HG03135 (cell line): ENCODE data around the gene FILIP1L.

ENCODE experiments used
- ATAC-seq: cut with Tn5 transposase; IDR thresholded peaks from one replicate; pipeline ENCODE4 v1.9.1; 2021; ENCODE audit warnings: mild to moderate bottlenecking, moderate library complexity; ENCODE audit not compliant: unreplicated experiment

FILIP1L gene

DNA sequence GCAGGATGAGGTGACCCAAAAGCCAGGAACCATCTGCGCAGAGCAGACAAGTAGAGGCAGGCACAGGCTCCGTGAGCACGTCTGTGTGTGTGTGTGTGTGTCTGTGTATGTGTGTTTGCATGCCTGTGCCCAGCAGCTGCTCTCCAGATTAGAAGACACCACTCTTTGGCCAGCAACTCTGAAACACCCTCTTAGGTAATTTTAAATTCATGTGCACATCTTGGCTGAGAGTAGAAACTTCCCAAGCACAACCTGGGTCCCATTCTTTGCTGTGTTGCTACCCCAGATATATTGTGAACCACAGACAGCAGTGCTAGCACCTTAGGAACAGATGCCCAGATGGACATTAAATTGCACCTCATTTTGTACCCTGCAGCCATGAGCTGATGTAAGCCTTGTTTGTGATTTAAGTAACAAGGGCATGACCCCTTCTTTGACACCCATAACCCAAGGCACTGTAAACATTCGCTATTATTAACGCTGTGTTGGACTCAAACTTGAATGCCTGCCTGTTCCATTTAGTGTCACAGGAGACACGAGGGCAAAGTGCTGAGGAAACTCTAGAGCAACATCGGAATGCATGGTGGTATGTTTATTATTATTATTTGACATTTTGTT lies at the start of gene FILIP1L:
FILIP1L (minus strand) TSS at position 89 of the 618 bp plus-strand sequence.
- no peak for ATAC-seq

DNA sequence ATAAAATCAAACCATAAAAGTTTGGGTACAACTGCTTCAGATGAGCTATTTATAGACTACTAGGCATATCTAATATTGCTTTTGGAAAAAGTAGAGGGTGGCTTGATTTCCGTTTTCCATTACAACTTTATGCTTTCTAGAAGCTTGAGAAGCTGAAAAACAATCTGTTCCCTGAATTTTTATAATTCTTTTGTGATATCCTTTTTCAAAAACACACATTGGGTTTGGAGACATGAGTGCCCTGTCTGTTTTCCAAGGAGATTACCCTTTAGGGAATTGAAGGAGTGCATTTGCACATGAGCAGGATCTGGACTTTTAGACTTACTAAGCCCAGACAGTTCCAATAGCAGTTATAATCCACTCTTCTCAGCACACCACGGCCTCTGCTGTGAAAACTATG lies 49.5 kb upstream of the FILIP1L start:
- ATAC-seq = no peak

DNA sequence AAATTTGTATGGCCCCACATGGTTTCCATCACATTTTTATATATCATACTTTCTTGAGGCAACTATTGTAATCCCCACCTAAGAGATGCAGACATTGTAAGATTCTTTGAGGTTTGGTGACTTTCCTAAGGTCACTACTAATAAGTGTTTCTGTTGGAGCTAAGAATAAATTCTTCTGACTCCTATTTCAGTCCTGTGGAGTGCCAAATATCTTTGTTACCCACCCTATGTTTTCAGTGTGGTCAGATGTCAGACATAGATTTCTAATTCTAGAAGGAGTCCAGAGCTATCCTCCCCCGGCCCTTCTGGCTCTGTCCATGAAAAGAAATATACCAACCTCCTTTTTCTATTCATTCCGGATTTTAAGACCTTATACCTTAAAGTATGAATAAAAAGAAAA lies 46.2 kb upstream of the FILIP1L start:
- ATAC-seq = no peak

DNA sequence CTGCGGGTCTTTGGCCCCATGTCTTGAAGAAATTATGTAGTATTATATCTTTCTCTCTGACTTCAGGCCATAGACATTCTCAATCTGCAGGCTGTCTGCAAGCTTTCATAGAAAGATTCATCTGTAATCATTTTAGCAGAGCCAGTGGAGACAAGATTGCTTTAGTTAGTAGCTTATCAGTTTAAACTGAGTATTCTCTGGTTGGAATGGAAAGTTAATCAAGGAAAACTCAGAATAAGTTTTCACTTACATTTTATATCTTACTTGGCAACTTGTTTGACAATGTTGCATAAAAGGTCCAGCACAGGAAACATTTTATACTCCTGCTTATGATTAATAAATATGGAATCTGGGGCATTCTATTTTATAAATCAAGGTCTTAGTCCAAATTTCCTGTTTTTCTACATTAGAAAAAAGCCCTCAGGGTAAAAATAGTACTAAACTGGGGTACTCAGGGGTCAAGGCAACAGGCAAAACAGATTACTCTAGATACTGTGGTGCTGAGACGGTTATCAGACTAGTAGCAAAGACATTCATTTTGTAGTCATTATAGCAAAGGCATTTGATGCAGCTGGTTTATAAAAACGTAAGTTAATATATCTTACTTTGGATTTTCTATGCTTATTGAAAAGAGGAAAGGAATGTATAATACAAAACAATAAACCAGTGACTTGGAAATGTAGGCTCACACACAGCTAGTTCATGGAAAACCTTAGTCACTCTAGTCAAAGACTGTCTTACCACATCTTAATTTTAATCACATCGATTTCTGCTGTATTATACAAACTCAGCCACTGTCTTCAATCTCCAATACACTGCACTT lies 45.2 kb upstream of the FILIP1L start:
- no peak for ATAC-seq

DNA sequence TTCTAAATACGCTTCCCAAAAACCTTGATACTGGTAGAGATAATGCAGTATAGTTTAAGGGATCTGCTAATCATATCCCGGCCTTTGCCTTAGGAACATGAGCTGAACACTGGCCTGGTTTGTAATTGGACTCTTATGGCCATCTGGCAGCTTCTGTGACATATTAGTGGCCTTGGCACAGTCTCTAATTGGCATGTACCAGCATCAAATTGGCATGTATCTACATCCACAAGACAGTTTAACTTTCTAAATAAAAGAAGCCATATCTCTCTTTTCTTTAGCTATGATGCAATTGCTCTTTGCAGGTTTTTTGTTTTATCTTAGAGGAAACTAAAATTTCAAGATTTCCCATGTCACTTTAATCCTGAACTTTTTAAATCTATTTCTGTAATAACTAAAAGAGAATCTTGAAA lies 44.6 kb upstream of the FILIP1L start:
- ATAC-seq = no peak

DNA sequence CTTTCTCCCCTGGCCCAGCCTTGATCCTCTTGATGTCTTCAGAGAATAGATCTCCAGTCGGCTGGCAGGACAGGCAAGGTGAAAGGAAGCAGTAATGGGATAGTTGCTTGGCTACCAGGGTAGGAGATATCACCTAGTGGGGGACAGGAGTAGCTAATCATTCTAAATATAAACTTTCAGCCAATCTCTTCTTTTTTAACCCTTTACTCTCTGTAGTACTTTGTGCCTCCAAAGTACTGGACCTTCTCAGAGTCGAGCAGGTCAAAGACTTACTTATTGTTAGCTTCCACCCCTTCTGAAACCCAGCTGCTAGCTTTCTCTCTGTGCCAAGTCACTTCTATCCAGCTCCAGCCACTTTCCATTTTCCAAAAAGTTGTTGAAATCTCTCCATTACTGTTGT lies 43.4 kb upstream of the FILIP1L start:
- ATAC-seq = no peak

DNA sequence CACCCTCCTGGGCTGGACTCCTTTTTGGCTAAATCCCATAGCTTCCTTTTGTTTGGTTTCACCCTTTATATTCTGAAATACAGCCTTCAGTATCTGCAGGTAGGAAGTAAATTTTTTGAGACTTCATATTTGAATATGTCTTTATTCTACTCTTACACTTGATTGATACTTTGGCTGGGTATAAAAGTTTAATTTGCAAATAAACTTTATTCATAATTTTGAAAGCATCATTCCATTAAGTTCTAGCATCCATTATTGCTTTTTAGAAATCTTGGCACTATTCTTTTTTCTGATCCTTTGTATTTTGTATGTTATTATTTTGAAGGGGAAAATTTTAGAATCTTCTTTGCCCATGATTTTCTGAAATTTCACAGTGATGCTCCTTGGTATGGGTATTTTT lies 41.3 kb upstream of the FILIP1L start:
- ATAC-seq = no peak

DNA sequence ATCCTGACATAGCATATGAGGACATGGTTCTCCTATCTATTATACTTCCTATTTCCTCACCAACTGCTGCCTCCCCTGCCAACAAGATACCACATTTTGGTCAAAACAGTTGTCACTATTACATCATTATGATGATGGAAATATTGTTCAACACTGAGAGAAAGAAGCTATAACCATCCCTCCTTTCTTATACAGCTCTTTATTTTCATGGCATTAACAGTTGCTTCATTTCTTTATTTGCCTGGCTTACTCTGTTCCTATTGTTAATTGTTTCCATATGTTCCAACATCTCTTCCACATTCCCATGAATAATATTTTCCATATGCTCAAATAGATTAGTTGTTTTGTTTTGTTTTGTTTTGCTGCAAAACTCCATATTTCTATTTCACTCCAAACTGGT lies 40.8 kb upstream of the FILIP1L start:
- ATAC-seq = no peak

DNA sequence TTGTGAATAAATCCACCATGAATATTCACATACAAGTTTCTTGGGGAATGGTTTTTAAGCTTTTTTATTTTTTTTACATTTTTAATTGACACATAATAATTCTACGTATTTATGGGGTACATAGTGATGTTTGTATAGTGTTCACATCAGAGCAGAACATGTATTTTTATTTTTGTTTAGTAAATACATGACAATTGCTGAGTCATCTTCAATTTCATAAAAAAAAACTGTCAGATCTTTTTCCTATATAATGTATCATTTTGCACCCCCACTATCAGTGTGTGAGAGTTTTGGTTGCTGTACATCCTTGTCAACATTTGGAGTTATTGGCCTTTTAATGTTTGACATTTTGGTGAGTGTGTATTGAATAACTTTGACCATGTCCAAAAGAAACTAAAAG lies 39.9 kb upstream of the FILIP1L start:
- ATAC-seq = no peak

DNA sequence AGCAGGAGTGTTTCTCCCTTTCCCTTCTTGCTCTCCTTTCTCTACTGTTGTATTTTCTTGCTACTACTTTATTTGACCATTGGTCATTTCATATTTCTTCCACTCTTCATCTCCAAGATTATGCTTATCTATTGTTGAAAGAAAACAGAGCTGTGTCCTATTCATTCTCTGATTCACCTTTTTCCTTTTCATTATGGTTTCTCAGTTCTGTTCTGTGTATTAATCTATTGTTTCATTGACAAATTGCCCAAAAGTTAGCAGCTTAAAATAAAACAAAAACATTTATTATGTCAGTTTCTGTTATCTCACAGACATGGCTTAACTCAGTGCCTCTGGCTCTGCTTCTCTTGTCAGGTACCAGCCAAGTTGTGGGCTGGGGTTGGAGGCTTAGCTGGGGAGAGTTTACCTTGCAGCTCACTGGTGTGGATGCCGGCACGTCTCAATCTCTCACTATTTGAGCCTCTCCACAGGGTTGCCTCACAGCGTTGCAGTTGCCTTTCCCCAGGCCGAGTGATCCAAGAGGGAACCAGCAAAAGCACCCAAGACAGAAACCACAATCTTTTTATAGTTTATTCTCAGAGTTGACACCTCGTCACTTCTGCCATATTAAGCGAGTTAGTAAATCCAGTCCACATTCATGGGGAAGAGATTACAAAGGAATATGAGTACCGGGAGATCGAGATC lies 36.9 kb upstream of the FILIP1L start:
- ATAC-seq = no peak

DNA sequence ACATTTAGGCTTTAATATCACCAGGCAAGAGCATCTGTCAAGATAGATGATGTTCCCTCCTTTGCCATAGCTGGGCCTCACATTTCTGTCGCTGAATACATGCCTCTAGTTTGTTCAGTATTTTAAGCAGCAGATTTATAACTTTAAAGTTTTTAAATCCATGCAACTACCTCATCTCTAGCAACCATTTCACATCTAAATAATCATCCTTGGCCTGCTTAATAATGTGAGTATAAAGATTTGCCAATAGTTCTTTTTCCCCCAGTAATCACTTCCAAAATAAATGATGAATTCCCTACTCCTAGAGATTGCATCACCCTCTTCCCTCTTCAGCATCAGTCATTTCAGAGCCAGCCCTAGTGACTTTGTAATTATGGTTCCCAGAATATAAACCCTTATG lies 36.2 kb upstream of the FILIP1L start:
- ATAC-seq = no peak

DNA sequence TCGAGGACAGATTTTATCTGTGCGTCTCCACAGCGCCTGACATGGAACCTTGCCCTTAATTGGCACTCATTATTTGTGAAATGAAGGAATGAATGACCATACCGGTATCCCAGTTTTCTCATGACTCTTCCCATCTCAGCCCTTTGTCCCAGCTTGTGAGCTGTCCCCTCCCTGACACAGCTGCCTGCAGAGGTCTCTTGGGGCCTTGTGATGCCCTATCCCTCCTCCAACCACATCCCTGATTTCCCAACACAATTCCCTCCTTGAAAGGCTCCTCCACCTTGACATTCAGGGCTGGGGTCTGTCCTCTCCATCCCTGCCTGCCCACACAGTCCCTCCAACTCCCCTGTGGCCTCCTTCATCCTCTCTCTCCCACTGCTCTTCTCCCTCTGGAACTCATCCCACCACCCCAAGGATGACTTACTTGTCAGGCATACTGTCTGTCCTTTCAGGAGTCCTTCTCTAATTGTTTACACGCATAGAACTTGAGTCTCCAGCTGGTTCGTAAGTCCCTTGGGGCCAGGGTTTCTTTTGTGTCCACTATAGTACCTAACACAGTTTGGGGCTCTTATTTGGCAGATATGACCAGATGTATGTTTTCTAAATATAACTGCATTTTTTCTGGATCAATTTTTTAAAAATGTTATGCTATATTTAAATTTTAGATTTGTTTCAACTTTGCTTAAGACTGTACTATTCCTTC lies 35.6 kb upstream of the FILIP1L start:
- ATAC-seq = no peak

DNA sequence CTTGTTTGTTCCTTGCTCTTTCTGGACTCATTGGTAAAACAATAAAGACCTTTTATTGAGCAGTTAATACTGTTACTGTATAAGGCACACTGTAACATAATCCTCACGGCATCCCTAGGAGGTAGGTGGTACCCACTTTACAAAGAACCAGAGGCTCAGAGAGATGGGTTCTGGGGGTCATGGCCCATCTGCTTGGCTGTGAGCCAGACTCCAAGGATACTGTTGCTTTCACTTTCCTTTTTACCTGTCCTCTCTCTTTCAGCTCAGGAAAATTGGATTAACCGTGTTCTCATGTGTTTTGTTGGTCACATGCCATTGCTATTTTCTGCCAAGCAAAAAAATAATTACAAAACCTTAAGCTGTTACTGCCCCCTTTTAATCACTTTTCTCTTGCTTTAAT lies 34.8 kb upstream of the FILIP1L start:
- no peak for ATAC-seq

DNA sequence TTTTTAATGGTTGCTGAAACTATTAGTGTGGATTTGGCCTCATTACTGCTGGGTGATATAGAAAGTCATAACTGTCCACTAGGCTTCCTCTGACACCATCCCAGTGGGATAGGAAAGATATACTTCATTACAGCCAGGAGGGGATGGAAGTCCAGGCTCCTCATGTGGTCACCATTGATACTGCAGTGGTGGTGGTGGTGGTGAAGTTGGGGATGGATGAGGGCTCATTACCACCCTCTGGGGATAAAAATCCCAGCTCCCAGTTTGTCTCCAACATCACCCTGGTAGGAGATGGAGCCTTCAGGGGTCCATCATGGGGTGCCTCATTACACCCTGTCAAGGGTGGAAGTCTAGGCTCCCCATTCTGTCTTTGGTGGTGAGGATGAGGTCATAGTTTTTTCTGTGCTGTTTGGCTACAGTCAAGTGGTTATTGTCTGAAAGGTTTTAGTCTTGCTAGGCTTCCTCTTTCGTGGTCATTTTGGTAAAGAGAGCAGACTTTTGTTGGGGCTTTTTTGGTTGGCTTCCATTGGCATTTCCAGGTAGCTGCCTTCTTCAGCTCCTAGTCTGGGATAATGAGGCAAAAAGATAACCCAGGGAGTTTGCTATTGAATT lies 30.1 kb upstream of the FILIP1L start:
- peak; percentile 93 for ATAC-seq

DNA sequence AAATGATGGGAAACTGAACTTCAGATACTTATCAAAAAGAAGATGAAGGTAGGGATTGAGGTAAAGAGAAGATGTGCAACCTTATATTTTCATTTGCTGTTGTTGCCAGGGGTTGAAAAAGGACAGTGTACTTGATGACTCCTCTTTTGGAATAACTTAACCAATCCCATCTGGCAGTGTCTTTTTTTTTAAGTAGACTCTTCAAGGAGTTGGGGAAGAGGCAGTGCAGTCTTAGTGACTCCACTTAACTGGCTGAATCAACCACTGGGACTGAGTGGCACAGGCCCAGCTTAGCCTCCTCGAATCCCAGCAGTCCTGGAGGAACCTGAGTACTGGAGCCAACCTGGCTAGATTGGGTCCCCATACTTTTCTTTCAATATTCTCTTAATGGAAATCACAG lies 27.3 kb upstream of the FILIP1L start:
- ATAC-seq = no peak

DNA sequence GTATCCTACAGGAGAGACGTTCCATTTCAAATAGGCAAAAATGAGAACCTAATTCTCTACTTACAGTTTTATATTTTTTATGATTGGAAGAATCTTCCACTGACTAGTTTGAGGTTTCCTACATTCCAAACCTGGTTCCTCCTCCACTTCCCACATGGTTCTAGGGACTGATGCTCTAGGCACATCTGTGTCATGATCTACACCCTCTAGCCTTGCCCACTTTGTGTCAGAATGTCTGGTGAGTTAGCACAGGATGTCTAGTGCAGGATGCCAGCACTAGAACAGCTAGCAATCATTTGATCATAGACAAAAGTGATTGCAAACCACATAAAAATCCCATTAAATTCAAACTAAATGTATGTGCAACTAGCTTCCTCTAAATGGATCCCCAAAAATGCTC lies 26.7 kb upstream of the FILIP1L start:
- ATAC-seq = no peak

DNA sequence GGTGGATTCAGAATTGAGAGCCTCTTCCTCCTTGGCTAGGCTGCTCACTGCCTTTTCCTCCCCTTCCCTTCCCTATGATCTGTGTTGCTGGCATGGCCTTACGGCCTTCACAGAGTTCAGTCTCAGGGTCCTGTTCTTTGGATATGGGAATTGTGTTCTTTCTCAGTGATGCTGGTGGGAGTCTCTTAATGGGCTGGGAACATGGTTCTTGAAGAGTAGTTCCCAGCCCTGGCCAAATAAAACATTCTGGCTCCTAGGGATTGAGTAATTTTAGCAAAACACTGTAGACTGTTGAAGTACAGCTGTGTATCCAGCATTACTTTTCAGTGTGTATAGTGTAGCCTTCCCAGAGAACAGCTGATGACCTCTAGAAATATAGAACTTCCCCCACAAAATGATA lies 22.6 kb upstream of the FILIP1L start:
- no peak for ATAC-seq

DNA sequence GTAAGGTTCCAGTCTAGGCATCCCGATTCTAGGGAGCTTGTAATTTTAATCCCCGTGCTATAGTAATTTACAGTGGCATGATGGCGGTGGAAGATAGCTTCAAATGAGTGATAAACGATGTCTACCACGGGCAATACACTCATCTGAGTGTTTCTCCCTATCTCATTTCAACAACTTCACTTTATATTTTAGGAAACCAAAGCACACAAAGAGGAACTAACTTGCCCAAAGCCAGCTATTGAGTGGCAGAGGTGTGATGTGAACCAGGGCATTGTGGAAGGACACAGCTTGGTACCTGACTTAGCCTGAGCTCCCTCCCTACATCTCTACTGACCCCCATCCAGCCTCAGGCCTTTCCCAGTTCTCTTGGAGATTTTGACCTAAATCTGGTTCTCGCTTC lies 16.9 kb upstream of the FILIP1L start:
- ATAC-seq = no peak

DNA sequence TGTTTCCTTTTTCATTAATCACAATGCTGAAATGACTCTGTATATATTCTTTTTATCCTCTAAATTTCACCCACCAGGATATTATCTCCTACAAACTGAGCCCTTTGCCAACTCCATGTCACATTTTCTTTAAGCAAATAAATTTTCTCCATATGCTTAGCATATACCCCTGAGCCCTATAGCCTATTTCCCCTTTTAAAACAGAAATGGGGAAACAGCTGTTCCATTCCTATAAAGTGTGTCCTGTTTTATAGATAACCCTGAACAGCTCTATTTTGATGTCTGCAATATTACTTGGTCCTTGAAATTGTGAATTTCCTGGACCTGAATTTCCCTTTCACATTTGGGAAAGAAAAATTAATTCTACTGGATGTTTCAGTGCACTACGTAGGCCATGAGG lies 15.6 kb upstream of the FILIP1L start:
- ATAC-seq = no peak

DNA sequence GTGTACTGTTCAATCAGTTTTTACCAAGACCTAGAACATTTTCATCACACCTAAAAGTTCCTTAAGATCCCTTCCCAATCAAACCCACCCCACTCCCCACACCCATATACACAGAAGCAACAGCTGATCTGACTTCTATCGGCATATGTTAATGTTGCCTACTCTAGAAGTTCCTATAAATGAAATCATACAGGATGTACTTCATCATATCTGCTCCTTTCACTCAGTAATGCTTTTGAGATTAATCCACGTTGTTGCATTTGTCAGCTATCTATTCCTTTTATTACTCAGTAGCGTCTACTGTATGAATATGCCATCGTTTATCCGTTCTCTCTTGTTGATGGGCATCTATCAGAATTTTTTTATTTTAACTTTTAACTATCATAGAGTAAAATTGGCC lies 14.3 kb upstream of the FILIP1L start:
- ATAC-seq = no peak

DNA sequence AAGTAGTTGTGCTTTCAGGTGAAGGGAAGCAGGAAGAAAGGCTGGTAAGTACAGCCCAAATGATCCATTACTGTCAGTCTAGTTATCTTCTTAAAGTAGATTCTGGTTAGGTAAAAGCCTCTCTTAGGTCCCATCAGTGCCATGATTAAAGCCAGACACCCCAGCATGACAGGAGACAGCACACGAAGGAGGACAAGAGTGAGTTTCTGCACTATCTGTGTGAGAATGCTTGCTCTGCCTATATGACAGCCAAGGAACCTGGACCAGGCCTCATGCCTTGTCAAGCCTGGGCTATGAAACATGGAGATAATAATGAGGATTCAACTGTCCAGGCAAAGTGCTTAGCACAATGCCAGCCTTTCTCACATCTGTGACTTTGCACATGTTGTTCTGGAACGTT lies 13.5 kb upstream of the FILIP1L start:
- ATAC-seq = no peak
